HG03432 (cell line): ENCODE data around the gene ELMO1.

ENCODE experiments used
- ATAC-seq: cut with Tn5 transposase; IDR thresholded peaks from one replicate; pipeline ENCODE4 v1.9.1; 2021; ENCODE audit warnings: mild to moderate bottlenecking, moderate library complexity; ENCODE audit not compliant: unreplicated experiment

The ELMO1 gene

DNA sequence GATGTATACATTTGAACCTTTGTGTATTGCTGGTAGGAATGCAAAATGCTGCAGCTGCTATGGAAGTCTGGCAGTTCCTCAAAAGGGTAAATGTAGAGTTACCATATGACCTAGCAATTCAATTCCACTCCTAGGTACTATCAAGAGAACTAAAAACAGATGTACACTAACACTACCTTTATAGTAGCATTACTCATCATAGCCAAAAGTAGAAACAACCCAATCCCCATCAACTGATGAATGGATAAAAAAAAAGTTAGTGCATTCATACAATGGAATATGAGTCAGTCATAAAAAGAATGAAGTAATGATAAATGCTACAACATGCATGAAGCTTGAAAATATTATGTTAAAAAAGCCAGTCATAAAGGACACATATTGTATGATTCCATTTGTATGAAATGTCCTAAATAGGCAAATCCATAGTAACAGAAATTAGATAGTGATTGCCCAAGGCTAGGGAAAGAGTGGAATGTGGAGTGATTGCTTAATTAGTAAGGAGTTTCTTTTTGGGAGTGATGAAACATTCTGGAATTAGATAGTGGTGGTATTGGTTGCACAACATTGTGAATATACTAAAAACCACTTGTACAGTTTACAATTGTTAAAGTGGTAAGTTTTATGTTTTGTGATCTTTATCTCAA is 628.0 kb downstream of the ELMO1 start:
- ATAC-seq: no peak

GRCh38 chr7:36819639-36820038 is 629.0 kb downstream of the ELMO1 start:
- ATAC-seq: no peak

GRCh38 chr7:36814311-36814710 is 634.4 kb downstream of the ELMO1 start:
- no peak for ATAC-seq

DNA sequence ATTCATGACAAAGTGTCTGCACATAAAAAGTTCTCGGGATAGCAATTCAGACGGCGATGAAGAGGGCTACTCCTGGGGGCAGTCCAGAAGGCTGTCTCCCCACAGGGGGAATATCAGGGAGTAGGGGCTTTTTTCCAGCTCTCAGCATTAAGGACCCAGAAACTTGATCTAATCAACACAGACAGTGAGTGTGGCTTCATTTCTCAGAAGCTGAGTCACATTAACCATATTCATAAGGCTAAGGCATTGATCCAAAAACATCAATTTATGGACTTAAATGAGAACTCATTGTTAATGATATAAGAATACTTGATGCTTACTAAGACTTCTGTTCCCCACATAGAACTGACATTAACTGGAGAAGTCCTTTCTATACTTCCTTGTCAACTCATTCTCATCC is 636.9 kb downstream of the ELMO1 start:
- no peak for ATAC-seq

DNA sequence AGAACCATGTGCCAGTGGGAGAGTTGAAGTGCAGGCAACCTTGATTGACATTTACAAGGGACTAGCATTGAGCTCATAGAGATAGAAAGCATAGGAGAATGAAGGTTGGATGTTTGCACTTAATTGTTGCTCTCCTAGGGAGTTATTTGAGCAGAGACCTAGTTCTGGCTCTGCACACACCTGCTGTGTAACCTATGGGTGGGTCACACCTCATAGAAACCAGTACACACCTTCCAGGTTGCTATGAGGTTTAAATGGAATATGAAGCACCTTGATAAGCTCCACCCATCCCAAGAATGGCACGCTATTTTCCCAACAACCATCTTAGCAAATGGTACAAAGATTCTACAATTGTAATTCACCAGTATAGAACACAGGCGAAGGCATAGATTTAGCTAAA is 638.2 kb downstream of the ELMO1 start:
- ATAC-seq: no peak

- no peak for ATAC-seq
Measured at GRCh38 chr7:36810032-36810431, 638.6 kb downstream of the ELMO1 start.

DNA sequence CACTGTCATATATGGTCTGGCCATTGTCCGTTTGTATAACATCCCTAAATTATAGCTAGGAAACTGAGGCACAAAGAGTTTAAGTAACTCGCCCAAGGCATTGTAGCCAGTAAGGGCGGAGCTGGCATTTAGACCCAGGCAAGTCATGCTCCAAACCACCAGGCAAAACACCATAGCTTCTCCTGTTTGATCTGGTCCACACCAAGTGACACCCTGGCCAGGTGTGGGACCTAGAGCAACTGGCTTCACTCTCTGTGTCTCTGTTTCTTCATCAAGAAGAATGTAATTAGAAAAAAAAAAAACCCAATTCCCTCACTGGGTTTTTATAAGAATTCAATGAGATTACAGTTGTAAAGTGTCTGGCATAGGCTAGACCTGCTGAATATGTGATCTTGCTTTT is 639.2 kb downstream of the ELMO1 start:
- ATAC-seq: no peak

- ATAC-seq: no peak
Measured at GRCh38 chr7:36809086-36809485, 639.6 kb downstream of the ELMO1 start.

- ATAC-seq: no peak
Measured at GRCh38 chr7:36806891-36807290, 641.8 kb downstream of the ELMO1 start.
